ENCODE measurements around the gene GLYR1. TPM values are rescaled to one million over a fixed set of nuclear protein-coding genes. Genes with fewer than 3 reads are reported as not detected.

The GLYR1 gene
- total and polyA plus RNA-seq, 9 of the 15 experiments (the other 6 are each of a cell fraction or from before 2014, with no cell fraction given) = 6.7 to 99.2 (median 60.2) TPM

DNA sequence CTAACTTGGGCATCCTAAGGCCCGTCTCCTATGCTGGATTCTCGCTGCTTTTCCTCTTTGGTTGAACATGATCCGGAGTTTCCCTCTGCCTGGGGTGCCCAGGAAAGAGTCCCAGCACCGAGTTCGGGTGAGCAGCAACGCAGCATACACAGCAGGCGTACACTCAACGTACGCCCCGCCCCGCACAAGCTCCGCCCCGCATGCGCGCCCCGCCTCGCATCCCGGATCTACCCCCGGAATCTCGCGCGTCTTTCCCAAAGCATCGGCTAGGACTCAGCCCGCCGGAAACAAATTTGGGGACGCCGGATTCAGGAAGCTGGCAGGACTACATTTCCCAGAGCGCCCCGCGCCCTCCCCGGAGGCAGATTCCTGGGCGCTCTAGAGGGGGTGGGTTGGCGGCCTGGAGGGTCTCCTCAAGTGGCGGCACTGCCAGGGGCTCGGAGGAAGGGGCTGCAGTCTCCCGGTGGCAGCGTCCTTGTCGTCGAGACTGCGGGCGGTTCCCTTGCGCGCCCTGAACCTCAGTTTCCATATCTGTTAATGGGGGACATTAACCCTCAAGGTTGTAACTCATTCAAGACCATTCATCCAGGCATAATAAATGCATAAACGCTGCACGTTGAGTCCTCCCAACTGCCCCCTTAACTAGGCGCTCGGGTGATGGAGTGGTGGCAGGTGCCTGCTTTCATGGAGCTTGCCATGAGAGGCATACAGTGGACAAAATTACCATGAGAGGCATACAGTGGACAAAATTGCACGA lies 78.4 kb downstream of the GLYR1 start (continued):
- TF ChIP-seq, protein P1, sequence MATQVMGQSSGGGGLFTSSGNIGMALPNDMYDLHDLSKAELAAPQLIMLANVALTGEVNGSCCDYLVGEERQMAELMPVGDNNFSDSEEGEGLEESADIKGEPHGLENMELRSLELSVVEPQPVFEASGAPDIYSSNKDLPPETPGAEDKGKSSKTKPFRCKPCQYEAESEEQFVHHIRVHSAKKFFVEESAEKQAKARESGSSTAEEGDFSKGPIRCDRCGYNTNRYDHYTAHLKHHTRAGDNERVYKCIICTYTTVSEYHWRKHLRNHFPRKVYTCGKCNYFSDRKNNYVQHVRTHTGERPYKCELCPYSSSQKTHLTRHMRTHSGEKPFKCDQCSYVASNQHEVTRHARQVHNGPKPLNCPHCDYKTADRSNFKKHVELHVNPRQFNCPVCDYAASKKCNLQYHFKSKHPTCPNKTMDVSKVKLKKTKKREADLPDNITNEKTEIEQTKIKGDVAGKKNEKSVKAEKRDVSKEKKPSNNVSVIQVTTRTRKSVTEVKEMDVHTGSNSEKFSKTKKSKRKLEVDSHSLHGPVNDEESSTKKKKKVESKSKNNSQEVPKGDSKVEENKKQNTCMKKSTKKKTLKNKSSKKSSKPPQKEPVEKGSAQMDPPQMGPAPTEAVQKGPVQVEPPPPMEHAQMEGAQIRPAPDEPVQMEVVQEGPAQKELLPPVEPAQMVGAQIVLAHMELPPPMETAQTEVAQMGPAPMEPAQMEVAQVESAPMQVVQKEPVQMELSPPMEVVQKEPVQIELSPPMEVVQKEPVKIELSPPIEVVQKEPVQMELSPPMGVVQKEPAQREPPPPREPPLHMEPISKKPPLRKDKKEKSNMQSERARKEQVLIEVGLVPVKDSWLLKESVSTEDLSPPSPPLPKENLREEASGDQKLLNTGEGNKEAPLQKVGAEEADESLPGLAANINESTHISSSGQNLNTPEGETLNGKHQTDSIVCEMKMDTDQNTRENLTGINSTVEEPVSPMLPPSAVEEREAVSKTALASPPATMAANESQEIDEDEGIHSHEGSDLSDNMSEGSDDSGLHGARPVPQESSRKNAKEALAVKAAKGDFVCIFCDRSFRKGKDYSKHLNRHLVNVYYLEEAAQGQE (IDR thresholded peaks at IDR 0.05; ENCODE audit: borderline replicate concordance) = no peak
- TF ChIP-seq, protein P1 (CRISPR knock-in tag; IDR thresholded peaks at IDR 0.05; ENCODE audit: low read depth) = no peak
- no peak for TF ChIP-seq NR2C2 (CRISPR knock-in tag; IDR thresholded peaks at IDR 0.05)
- TF ChIP-seq NR2C2 (tag; IDR thresholded peaks at IDR 0.05) = peak; percentile 95
- TF ChIP-seq SOX6 (IDR thresholded peaks at IDR 0.05) = no peak
- no peak for TF ChIP-seq CGGBP1 (CRISPR knock-in tag; IDR thresholded peaks at IDR 0.05)
- no peak for TF ChIP-seq ZBTB17 (CRISPR knock-in tag; IDR thresholded peaks at IDR 0.05)
- no peak for TF ChIP-seq PHB (CRISPR knock-in tag; IDR thresholded peaks at IDR 0.05)
- TF ChIP-seq ZNF140 (CRISPR knock-in tag; IDR thresholded peaks at IDR 0.05) = no peak
- TF ChIP-seq MITF (IDR thresholded peaks at IDR 0.05) = no peak
- peak; percentile 93 for TF ChIP-seq ZNF143 (CRISPR knock-in tag; IDR thresholded peaks at IDR 0.05)
- TF ChIP-seq NFIX (CRISPR knock-in tag; IDR thresholded peaks at IDR 0.05; ENCODE audit: low read depth) = no peak
- no peak for TF ChIP-seq PKNOX1 (IDR thresholded peaks at IDR 0.05)
- TF ChIP-seq ATF2 (CRISPR knock-in tag; IDR thresholded peaks at IDR 0.05) = no peak
- TF ChIP-seq ZNF830 (CRISPR knock-in tag; IDR thresholded peaks at IDR 0.05) = no peak
- TF ChIP-seq MIER1 (IDR thresholded peaks at IDR 0.05; ENCODE audit: low read depth) = no peak
- no peak for TF ChIP-seq ZNF444 (CRISPR knock-in tag; IDR thresholded peaks at IDR 0.05)

Measured in K562 (cell line).